K562 (cell line): ENCODE data around the gene PDGFC. TPM values are rescaled to one million over a fixed set of nuclear protein-coding genes. Genes with fewer than 3 reads are reported as not detected.

ENCODE experiments used
- ATAC-seq: fragments of 200-7000 bp; cut with Tn5 transposase; 3 replicates; pipeline ENCODE4 v1.9.1; 2020; ENCODE audit warnings: moderate library complexity
- BruUV-seq: library from RNA; stranded (reverse); fragments of 400-500 nt; replicated peaks from 2 replicates; lab custom pipeline; 2021; lab: Mats Ljungman, UMichigan
- CTCF ChIA-PET: fragments of 300-600 bp; formaldehyde crosslinking; extraction: SDS; loops from one replicate; lab custom pipeline; 2021; ENCODE audit warnings: low intra/inter-chr PET ratio; lab: Yijun Ruan, JAX
- POLR2A ChIA-PET: fragments of 300-600, 350-650 bp; sonication (Branson Sonifier 250); formaldehyde crosslinking; extraction: SDS; loops from one replicate; lab custom pipeline; 2021; ENCODE audit warnings: antibody characterized with exemption, inconsistent platforms; lab: Yijun Ruan, JAX
- DNase-seq, 4 experiments: peaks; one replicate each; pipeline versions ENCODE4 v3.0.0 to v3.0.0-alpha.2; 2011 to 2018; ENCODE audit warnings: low spot score in 3 of 4, mixed read lengths in 3 of 4; ENCODE audit errors: extremely low read depth in 1 of 4
- FAIRE-seq: peaks from 2 replicates; lab custom pipeline; 2011; peaks lifted over from hg19 to GRCh38; lab: Jason Lieb, UNC
- H2AFZ ChIP-seq: 2 replicates; pipeline ENCODE4 v1.6.0; 2011; ENCODE audit warnings: low read depth, low read length, control low read depth, inconsistent platforms
- H3K27ac ChIP-seq: fragments of 200-600 bp; 3 replicates; pipeline ENCODE4 v1.8.0; 2011; ENCODE audit warnings: low read depth, mild to moderate bottlenecking, control low read depth, inconsistent platforms, low read length, moderate library complexity, mixed read lengths; ENCODE audit errors: extremely low read depth
- H3K27me3 ChIP-seq, 2 experiments: fragments of 300-600 bp in 1 of 2; 2 replicates in 1 of 2; 3 replicates in 1 of 2; pipeline versions ENCODE4 v1.6.0 to v1.8.0; 2011; ENCODE audit warnings: inconsistent platforms in 2 of 2, low read length in 2 of 2, mild to moderate bottlenecking in 1 of 2, mixed read lengths in 1 of 2, moderate library complexity in 1 of 2; ENCODE audit not compliant: control insufficient read depth in 2 of 2, insufficient read depth in 2 of 2
- H3K36me3 ChIP-seq: fragments of 300-600 bp; 3 replicates; pipeline ENCODE4 v1.8.0; 2011; ENCODE audit warnings: mild to moderate bottlenecking, low read length, inconsistent platforms; ENCODE audit not compliant: control insufficient read depth, insufficient read depth
- H3K4me1 ChIP-seq, 2 experiments: fragments of 200-600 bp in 1 of 2; replicated peaks in 1 of 2; 2 replicates in 1 of 2; 3 replicates in 1 of 2; pipeline versions ENCODE4 v1.5.1 to v1.8.0; 2011; ENCODE audit warnings: inconsistent platforms in 2 of 2, low read length in 2 of 2, mild to moderate bottlenecking in 1 of 2, mixed read lengths in 1 of 2, moderate library complexity in 1 of 2; ENCODE audit not compliant: control insufficient read depth in 2 of 2, insufficient read depth in 2 of 2
- H3K4me2 ChIP-seq: 2 replicates; pipeline ENCODE4 v1.6.1; 2011; ENCODE audit warnings: low read length, control low read depth, inconsistent platforms, mixed read lengths; ENCODE audit not compliant: insufficient read depth
- H3K4me3 ChIP-seq: fragments of 200-600 bp; sonication (generic), shearing (Covaris generic); 2 replicates; pipeline ENCODE4 v1.5.1; 2016; ENCODE audit warnings: control low read depth, inconsistent platforms
- H3K79me2 ChIP-seq: fragments of 200-600 bp; 3 replicates; pipeline ENCODE4 v1.8.0; 2011; ENCODE audit warnings: low read length, inconsistent platforms; ENCODE audit not compliant: control insufficient read depth, insufficient read depth
- H3K9ac ChIP-seq, 2 experiments: 2 replicates each; pipeline versions ENCODE4 v1.6.0 to v1.6.1; 2011; ENCODE audit warnings: low read depth in 2 of 2, low read length in 2 of 2, control low read depth in 1 of 2, inconsistent platforms in 1 of 2, mild to moderate bottlenecking in 1 of 2, mixed read lengths in 1 of 2; ENCODE audit not compliant: insufficient read depth in 1 of 2
- H3K9me1 ChIP-seq: one replicate; pipeline ENCODE4 v1.6.0; 2011; ENCODE audit warnings: inconsistent platforms, mild to moderate bottlenecking, low read length, moderate library complexity; ENCODE audit not compliant: control insufficient read depth, insufficient read depth
- H3K9me3 ChIP-seq: replicated peaks from 2 replicates; pipeline ENCODE4 v1.5.1; 2011; ENCODE audit warnings: low read depth, low read length, inconsistent platforms; ENCODE audit not compliant: control insufficient read depth, insufficient read depth
- H4K20me1 ChIP-seq: replicated peaks from 2 replicates; pipeline ENCODE4 v1.6.1; 2011; ENCODE audit warnings: low read length, inconsistent platforms, mixed read lengths; ENCODE audit not compliant: control insufficient read depth, insufficient read depth
- DIDO1 ChIP-seq: fragments of 450-650 bp; IDR thresholded peaks from 2 replicates; pipeline ENCODE4 v1.6.1; 2016; ENCODE audit warnings: low read depth, missing biosample characterization, missing genetic modification characterization
- GABPA ChIP-seq: fragments of 200-800 bp; sonication (Bioruptor generic); conservative IDR thresholded peaks from 2 replicates; pipeline ENCODE4 v1.6.1; 2016; ENCODE audit warnings: low read depth, missing genetic modification characterization, missing compliant biosample characterization
- KLF1 ChIP-seq: fragments of 450-650 bp; IDR thresholded peaks from 2 replicates; pipeline ENCODE4 v1.6.1; 2016; ENCODE audit warnings: missing genetic modification characterization, missing compliant biosample characterization
- MAFK ChIP-seq: IDR thresholded peaks from 2 replicates; pipeline ENCODE4 v1.6.1; 2011; ENCODE audit warnings: low read length, improper control_type of control experiment
- PHB ChIP-seq: fragments of 250-450 bp; sonication (Bioruptor Pico); IDR thresholded peaks from 2 replicates; pipeline ENCODE4 v1.5.0; 2021
- SIRT6 ChIP-seq: IDR thresholded peaks from one replicate; pipeline ENCODE4 v1.6.1; 2012; ENCODE audit warnings: low read depth, mild to moderate bottlenecking, control low read depth, inconsistent platforms, low read length, moderate library complexity
- SIX5 ChIP-seq, 2 experiments: IDR thresholded peaks; 2 replicates each; pipeline ENCODE4 v1.6.1; 2011; ENCODE audit warnings: low read length in 2 of 2, borderline replicate concordance in 1 of 2, low read depth in 1 of 2, mild to moderate bottlenecking in 1 of 2, moderate library complexity in 1 of 2; ENCODE audit not compliant: insufficient read depth in 1 of 2
- TBL1XR1 ChIP-seq, 2 experiments: IDR thresholded peaks; 2 replicates each; pipeline ENCODE4 v1.6.1; 2012; ENCODE audit warnings: improper control_type of control experiment in 2 of 2, low read length in 2 of 2, mild to moderate bottlenecking in 1 of 2
- TRIM24 ChIP-seq, 2 experiments: fragments of 450-650 bp; IDR thresholded peaks; 2 replicates each; pipeline ENCODE4 v1.6.1; 2016
- ZNF121 ChIP-seq: sonication (generic); formaldehyde crosslinking; conservative IDR thresholded peaks from 2 replicates; pipeline ENCODE4 v1.8.0; 2022; ENCODE audit warnings: missing genetic modification reagents
- ZNF311 ChIP-seq: fragments of 250-450 bp; sonication (Bioruptor Pico); IDR thresholded peaks from 2 replicates; pipeline ENCODE4 v1.4.0; 2020; ENCODE audit warnings: mild to moderate bottlenecking, moderate library complexity
- ZNF77 ChIP-seq: fragments of 250-450 bp; sonication (Bioruptor Pico); IDR thresholded peaks from 2 replicates; pipeline ENCODE4 v1.5.0; 2020
- WGBS: fragments of 100-300 bp; shearing (Covaris generic); methylation state at CpG from one replicate; pipeline ENCODE4 v1.1.6; 2016; ENCODE audit warnings: low coverage, mixed read lengths; ENCODE audit not compliant: insufficient coverage; ENCODE audit errors: missing lambda C conversion rate; 5-methylcytosine and 5-hydroxymethylcytosine counted together
- in situ Hi-C: fragments of 300-500 bp; cut with MboI; formaldehyde crosslinking; loops from 4 replicates; pipeline ENCODE4 v1.15.0; 2018; ENCODE audit warnings: inconsistent platforms, mixed read lengths
- intact Hi-C: fragments of 100-400 bp; cut with micrococcal nuclease; formaldehyde crosslinking; loops from 2 replicates; pipeline ENCODE4 v1.14.2; 2022
- polyA plus RNA-seq, 8 experiments: library from polyadenylated mRNA; depleted of rRNA in 4 of 8; stranded (reverse) in 5 of 8; unstranded in 3 of 8; fragments of >200 nt; fragmentation: Nextera tagmentation in 2 of 8; fragmentation: Illumina TruSeq in 1 of 8; extraction: Ambion mirVana in 2 of 8; extraction: Trizol in 1 of 8; gene quantifications; 2 replicates each; pipeline versions ENCODE4 v1.2.1 to v1.2.3, GENCODE V29; 2011 to 2014; ENCODE audit warnings: inconsistent platforms in 1 of 8, missing spikeins in 1 of 8
- total RNA-seq, 7 experiments: library from RNA; depleted of rRNA in 6 of 7; stranded (reverse); fragments of >200 nt in 6 of 7; fragmentation: Illumina TruSeq in 2 of 7; extraction: Trizol in 2 of 7; gene quantifications; 2 replicates each; pipeline versions ENCODE4 v1.2.1 to v1.2.3, GENCODE V29; 2011 to 2021; ENCODE audit warnings: low replicate concordance in 1 of 7
- TF ChIP-seq, protein P1 (sequence below): fragments of 450-650 bp; IDR thresholded peaks from 2 replicates; pipeline ENCODE4 v1.6.1; 2016; ENCODE audit warnings: mild to moderate bottlenecking
- TF ChIP-seq, protein P2 (sequence below): fragments of 250-450 bp; sonication (Bioruptor Pico); IDR thresholded peaks from 2 replicates; pipeline ENCODE4 v1.5.0; 2022; ENCODE audit warnings: mild to moderate bottlenecking

Gene PDGFC
- total and polyA plus RNA-seq, 9 of the 15 experiments (the other 6 are each of a cell fraction or from before 2014, with no cell fraction given): not detected

GRCh38 chr4:156942991-156943390, 28.6 kb downstream of the PDGFC start (continued):
- TF ChIP-seq ZNF311 (CRISPR knock-in tag): no peak
- no peak for TF ChIP-seq DIDO1 (tag)
- TF ChIP-seq, all 486 proteins: peak for 0

DNA sequence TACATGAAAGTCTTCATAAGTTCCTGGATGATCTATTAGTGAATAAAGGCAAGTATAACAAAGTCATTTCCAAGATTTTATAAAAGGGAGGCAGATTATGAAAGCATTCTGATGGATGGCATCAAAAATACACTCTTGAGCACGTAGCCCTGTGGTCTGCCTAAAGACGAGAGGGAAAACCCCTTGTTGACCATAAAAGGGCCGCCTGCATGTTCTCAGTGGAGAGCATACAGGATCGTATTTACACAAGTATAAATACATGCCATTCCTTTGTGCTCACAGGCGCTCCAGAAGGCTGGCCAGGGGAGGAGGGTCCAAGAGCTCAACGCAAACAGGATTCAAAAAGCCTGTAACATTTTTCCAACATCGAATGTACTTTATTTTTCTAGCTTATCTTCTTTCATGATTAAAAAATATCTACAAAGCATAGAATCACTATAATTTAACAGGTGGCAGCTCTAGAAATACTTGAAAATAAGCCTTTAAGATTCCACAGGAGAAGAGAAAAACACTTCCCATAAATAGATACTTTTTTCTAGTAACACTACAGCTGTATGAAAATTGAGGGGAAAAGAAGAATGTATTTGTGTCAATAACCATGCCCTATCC, 29.6 kb downstream of the PDGFC start:
- no peaks in the 10 kb centered on the region for H3K79me2 ChIP-seq
- H3K4me2 ChIP-seq: no peak overlapping the region
- H3K9ac ChIP-seq: no peak overlapping the region
- TF ChIP-seq KLF1 (tag): no peak
- TF ChIP-seq MAFK: no peak
- TF ChIP-seq ZNF121 (CRISPR knock-in tag): no peak
- no peak for TF ChIP-seq PHB (CRISPR knock-in tag)
- no peak for TF ChIP-seq SIX5 (IDR thresholded peaks at IDR 0.05; ENCODE audit: borderline replicate concordance in 1 of 2, insufficient read depth in 1 of 2, low read depth in 1 of 2, low read length in 2 of 2)
- no peak for TF ChIP-seq GABPA
- TF ChIP-seq TBL1XR1 (IDR thresholded peaks at IDR 0.05; ENCODE audit: low read length in 2 of 2): no peak
- TF ChIP-seq, protein P1, sequence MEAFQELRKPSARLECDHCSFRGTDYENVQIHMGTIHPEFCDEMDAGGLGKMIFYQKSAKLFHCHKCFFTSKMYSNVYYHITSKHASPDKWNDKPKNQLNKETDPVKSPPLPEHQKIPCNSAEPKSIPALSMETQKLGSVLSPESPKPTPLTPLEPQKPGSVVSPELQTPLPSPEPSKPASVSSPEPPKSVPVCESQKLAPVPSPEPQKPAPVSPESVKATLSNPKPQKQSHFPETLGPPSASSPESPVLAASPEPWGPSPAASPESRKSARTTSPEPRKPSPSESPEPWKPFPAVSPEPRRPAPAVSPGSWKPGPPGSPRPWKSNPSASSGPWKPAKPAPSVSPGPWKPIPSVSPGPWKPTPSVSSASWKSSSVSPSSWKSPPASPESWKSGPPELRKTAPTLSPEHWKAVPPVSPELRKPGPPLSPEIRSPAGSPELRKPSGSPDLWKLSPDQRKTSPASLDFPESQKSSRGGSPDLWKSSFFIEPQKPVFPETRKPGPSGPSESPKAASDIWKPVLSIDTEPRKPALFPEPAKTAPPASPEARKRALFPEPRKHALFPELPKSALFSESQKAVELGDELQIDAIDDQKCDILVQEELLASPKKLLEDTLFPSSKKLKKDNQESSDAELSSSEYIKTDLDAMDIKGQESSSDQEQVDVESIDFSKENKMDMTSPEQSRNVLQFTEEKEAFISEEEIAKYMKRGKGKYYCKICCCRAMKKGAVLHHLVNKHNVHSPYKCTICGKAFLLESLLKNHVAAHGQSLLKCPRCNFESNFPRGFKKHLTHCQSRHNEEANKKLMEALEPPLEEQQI: no peak
- no peak for TF ChIP-seq ZNF77 (CRISPR knock-in tag)
- TF ChIP-seq, protein P2, sequence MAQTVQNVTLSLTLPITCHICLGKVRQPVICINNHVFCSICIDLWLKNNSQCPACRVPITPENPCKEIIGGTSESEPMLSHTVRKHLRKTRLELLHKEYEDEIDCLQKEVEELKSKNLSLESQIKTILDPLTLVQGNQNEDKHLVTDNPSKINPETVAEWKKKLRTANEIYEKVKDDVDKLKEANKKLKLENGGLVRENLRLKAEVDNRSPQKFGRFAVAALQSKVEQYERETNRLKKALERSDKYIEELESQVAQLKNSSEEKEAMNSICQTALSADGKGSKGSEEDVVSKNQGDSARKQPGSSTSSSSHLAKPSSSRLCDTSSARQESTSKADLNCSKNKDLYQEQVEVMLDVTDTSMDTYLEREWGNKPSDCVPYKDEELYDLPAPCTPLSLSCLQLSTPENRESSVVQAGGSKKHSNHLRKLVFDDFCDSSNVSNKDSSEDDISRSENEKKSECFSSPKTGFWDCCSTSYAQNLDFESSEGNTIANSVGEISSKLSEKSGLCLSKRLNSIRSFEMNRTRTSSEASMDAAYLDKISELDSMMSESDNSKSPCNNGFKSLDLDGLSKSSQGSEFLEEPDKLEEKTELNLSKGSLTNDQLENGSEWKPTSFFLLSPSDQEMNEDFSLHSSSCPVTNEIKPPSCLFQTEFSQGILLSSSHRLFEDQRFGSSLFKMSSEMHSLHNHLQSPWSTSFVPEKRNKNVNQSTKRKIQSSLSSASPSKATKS (CRISPR knock-in tag): no peak
- no peak for TF ChIP-seq SIRT6
- no peak for TF ChIP-seq TRIM24 (IDR thresholded peaks at IDR 0.05)
- TF ChIP-seq, all 486 proteins: peak for 0
- Histone ChIP-seq H3K36me3 (no peaks in the 10 kb centered on the region), H3K9me3 (no peaks in the 10 kb centered on the region), H2AFZ (no peak overlapping the region), H3K4me1 (no peaks in the 10 kb centered on the region), H3K4me3 (no peak overlapping the region), H3K9me1 (no peaks in the 10 kb centered on the region), H4K20me1 (no peaks in the 10 kb centered on the region), H3K27me3 (no peaks in the 10 kb centered on the region), H3K27ac (no peak overlapping the region)
- 2% methylated on average over 7 of the region's 7 CpGs for WGBS
- DNase-seq (no peak), ATAC-seq (no peak), FAIRE-seq (no peak)
- BruUV-seq: no TSS peak
- CTCF ChIA-PET: no interaction called here
- POLR2A ChIA-PET: no interaction called here
- in situ Hi-C loops (no loop called here), intact Hi-C loops (no loop called here)
